Measurements from ENCODE around the gene ZNF677.
"Not testable (repeated sequence)": the region's sequence is repeated elsewhere in the genome, so short reads cannot be mapped to it uniquely, and the experiment has no call there.

ZNF677 gene

GRCh38 chr19:53193535-53194222, 61.0 kb downstream of the ZNF677 start:
- DNase-seq (ENCODE audit: low read depth) = no peak

GRCh38 chr19:53192771-53193534, 61.7 kb downstream of the ZNF677 start, which contains the start of gene ZNF665:
TSS of gene ZNF665 (minus strand) at chr19:53193358. CDS start at chr19:53182898, 10,460 bp downstream.
- peak; percentile 71 for DNase-seq (ENCODE audit: low read depth)

DNA sequence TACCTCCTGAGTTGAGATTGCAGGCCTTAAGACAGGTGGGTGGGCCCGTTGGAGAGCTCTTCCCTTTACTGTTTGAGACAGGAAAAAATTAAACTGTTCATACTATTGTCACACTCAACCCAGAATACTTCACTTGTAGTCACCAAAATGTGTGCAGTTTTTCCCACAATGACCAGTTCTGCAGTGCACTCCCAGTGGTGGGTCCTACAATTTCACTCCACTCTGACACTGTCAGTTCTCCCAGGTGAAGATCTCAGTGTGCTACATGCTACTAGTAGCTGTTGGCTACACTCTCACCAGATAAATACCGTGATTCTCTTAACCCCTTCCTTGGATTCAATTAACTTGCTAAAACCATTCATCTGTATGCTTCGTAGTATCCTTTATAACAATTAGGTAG, 64.4 kb downstream of the ZNF677 start:
- no peak for DNase-seq (ENCODE audit: low read depth)

DNA sequence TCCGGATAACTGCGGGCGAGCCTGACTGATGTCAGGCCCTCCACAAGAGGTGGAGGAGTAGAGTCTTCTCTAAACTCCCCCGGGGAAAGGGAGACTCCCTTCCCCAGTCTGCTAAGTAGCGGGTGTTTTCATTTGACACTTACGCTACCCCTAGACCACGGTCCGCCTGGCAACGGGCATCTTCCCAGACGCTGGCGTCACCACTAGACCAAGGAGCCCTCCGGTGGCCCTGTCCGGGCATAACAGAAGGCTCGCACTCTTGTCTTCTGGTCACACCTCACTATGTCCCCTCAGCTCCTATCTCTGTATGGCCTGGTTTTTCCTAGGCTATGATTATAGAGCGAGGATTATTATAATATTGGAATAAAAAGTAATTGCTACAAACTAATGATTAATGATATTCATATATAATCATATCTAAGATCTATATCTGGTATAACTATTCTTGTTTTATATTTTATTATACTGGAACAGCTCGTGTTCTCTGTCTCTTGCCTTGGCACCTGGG, 64.9 kb downstream of the ZNF677 start:
- DNase-seq (ENCODE audit: low read depth) = not testable (repeated sequence)

Measured in activated gamma-delta T cell treated with anti-CD3 and anti-CD28 coated beads, Interleukin-2, amount 50 U/mL, for 16 hours (primary cell).